Lower leg skin (tissue), 3 donors: ENCODE measurements around the gene CCDC167.

Experiments used
- POLR2A ChIP-seq, 2 donors: fragments of 450-650 bp; IDR thresholded peaks; one replicate each; pipeline ENCODE4 v1.6.1; 2016 to 2017; ENCODE audit warnings: antibody characterized with exemption in 2 of 2, mild to moderate bottlenecking in 1 of 2, moderate library complexity in 1 of 2
- TF ChIP-seq, protein P1 (sequence below), 3 donors: fragments of 450-650 bp; IDR thresholded peaks; one replicate each; pipeline ENCODE4 v1.5.1; 2016; ENCODE audit warnings: antibody characterized with exemption in 3 of 3, mild to moderate bottlenecking in 3 of 3, moderate library complexity in 2 of 3

DNA sequence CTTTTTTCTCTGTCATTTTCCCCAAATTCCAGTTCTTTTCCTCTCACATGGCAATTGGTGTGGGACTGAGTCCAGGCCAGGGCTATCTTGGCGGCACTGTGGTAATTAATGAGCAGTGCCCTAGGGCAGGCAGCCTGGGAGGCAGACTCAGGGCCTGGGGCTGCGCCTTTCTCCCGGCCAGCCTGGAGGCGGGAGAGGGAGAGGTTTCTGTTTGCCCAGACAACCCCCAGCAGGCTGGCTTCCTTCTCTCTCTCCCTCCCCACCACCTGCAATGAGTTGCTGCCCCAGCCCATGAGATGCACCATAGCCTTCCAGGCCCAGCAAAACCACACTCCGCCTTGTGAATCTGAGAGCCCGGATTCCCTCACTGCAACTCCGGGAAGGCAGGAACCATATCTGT, 15.1 kb upstream of the CCDC167 start:
- no peak for TF ChIP-seq POLR2A (IDR thresholded peaks at IDR 0.05)
- TF ChIP-seq, protein P1, sequence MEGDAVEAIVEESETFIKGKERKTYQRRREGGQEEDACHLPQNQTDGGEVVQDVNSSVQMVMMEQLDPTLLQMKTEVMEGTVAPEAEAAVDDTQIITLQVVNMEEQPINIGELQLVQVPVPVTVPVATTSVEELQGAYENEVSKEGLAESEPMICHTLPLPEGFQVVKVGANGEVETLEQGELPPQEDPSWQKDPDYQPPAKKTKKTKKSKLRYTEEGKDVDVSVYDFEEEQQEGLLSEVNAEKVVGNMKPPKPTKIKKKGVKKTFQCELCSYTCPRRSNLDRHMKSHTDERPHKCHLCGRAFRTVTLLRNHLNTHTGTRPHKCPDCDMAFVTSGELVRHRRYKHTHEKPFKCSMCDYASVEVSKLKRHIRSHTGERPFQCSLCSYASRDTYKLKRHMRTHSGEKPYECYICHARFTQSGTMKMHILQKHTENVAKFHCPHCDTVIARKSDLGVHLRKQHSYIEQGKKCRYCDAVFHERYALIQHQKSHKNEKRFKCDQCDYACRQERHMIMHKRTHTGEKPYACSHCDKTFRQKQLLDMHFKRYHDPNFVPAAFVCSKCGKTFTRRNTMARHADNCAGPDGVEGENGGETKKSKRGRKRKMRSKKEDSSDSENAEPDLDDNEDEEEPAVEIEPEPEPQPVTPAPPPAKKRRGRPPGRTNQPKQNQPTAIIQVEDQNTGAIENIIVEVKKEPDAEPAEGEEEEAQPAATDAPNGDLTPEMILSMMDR (IDR thresholded peaks at IDR 0.05): no peak
